Peyer's patch (tissue), 4 donors: ENCODE data around the gene NPHP1. TPM values are rescaled to one million over a fixed set of nuclear protein-coding genes. Genes with fewer than 3 reads are reported as not detected.

Experiments
- DNase-seq, 3 donors: peaks; one replicate each; pipeline ENCODE4 v3.0.0-alpha.2; 2017 to 2019
- H3K27ac ChIP-seq, 4 donors: fragments of 200-600 bp; sonication (generic); one replicate each; pipeline ENCODE4 v1.5.1; 2016 to 2019
- H3K27me3 ChIP-seq, 2 donors: fragments of 200-600 bp; sonication (generic); one replicate each; pipeline ENCODE4 v1.5.1; 2019
- H3K36me3 ChIP-seq, 3 donors: fragments of 200-600 bp; sonication (generic); one replicate each; pipeline ENCODE4 v1.5.1; 2016 to 2019
- H3K4me1 ChIP-seq, 4 donors: fragments of 200-600 bp; sonication (generic); one replicate each; pipeline ENCODE4 v1.5.1; 2016 to 2019
- H3K4me3 ChIP-seq, 4 donors: fragments of 200-600 bp; sonication (generic); 1 replicate in 3 of 4; 2 replicates in 1 of 4; pipeline ENCODE4 v1.5.1; 2016 to 2019; ENCODE audit warnings: mild to moderate bottlenecking in 1 of 4
- H3K9me3 ChIP-seq, 4 donors: fragments of 200-600 bp; sonication (generic); one replicate each; pipeline ENCODE4 v1.5.1; 2016 to 2019; ENCODE audit warnings: mild to moderate bottlenecking in 1 of 4
- POLR2A ChIP-seq, 2 donors: fragments of 450-650 bp; IDR thresholded peaks; one replicate each; pipeline ENCODE4 v1.5.1; 2017; ENCODE audit warnings: antibody characterized with exemption in 2 of 2, mild to moderate bottlenecking in 2 of 2, moderate library complexity in 2 of 2
- total RNA-seq, 4 donors: library from RNA; depleted of rRNA; stranded (reverse); fragments of >200 nt; gene quantifications; one replicate each; pipeline ENCODE4 v1.1.0, GENCODE V29; 2016
- TF ChIP-seq, protein P1 (sequence below), 6 experiments: fragments of 450-650 bp in 4 of 6; fragments of 200-600 bp in 2 of 6; sonication (generic) in 1 of 6; IDR thresholded peaks; one replicate each; pipeline ENCODE4 v1.5.1; 2017 to 2019; ENCODE audit warnings: antibody characterized with exemption in 6 of 6, mild to moderate bottlenecking in 3 of 6, moderate library complexity in 1 of 6

NPHP1 gene
- total RNA-seq, 4 donors from 2014 or later, result 0.94 to 20.6 TPM; not detected in 2

- TF ChIP-seq, protein P1, sequence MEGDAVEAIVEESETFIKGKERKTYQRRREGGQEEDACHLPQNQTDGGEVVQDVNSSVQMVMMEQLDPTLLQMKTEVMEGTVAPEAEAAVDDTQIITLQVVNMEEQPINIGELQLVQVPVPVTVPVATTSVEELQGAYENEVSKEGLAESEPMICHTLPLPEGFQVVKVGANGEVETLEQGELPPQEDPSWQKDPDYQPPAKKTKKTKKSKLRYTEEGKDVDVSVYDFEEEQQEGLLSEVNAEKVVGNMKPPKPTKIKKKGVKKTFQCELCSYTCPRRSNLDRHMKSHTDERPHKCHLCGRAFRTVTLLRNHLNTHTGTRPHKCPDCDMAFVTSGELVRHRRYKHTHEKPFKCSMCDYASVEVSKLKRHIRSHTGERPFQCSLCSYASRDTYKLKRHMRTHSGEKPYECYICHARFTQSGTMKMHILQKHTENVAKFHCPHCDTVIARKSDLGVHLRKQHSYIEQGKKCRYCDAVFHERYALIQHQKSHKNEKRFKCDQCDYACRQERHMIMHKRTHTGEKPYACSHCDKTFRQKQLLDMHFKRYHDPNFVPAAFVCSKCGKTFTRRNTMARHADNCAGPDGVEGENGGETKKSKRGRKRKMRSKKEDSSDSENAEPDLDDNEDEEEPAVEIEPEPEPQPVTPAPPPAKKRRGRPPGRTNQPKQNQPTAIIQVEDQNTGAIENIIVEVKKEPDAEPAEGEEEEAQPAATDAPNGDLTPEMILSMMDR (IDR thresholded peaks at IDR 0.05), result no peak
- no peak for TF ChIP-seq POLR2A (IDR thresholded peaks at IDR 0.05)
- no peak for DNase-seq
- Histone ChIP-seq H3K9me3 (no peaks in the 10 kb centered on the region), H3K27ac (no peak overlapping the region), H3K36me3 (no peaks in the 10 kb centered on the region), H3K4me1 (no peaks in the 10 kb centered on the region), H3K27me3 (no peaks in the 10 kb centered on the region), H3K4me3 (no peak overlapping the region)
Observed at GRCh38 chr2:110143982-110144381, 60.8 kb downstream of the NPHP1 start.

DNA sequence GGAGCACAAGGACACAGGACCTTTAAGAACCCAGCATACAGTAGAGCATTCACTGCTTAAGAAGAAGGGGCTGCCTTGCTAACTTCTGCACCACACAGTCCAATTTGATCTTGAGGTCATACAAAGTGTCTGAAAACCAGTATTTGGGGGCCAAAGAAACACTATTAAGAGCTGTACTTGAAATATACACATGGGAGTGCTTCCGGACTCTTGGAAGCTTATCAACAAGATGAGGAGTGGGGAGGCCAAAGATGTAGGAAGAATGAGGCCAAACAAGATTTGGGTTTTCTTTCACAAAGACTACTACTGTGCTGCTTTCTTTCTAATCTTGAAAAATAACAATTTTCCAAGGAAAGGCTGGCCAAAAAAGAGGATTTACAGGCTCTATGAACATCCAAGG lies 64.4 kb downstream of the NPHP1 start:
- Histone ChIP-seq H3K4me1 (no peaks in the 10 kb centered on the region), H3K27me3 (no peaks in the 10 kb centered on the region), H3K4me3 (no peak overlapping the region), H3K27ac (no peak overlapping the region), H3K36me3 (no peaks in the 10 kb centered on the region), H3K9me3 (no peaks in the 10 kb centered on the region)
- no peak for TF ChIP-seq POLR2A (IDR thresholded peaks at IDR 0.05)
- TF ChIP-seq, protein P1 (IDR thresholded peaks at IDR 0.05), result no peak
- DNase-seq, result no peak

DNA sequence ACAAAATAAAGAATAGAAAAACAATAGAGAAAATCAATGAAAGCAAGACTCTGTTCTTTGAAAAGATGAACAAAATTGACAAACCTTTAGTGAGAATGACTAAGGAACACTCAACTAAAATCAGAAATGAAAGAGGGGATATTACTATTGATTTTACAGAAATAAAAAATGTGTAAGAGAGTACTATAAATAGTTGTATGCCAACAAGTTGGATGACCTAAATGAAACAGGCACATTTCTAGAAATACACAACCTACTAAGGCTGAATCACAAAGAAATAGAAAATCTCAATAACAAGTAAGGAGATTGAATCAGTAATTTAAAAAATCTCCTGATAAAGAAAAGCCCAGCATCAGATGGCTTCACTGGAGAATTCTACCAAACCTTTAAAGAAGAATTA lies 70.8 kb downstream of the NPHP1 start:
- no peaks in the 10 kb centered on the region for H3K36me3 ChIP-seq
- H3K4me3 ChIP-seq, result no peak overlapping the region
- no peaks in the 10 kb centered on the region for H3K9me3 ChIP-seq
- H3K27me3 ChIP-seq, result no peaks in the 10 kb centered on the region
- TF ChIP-seq POLR2A (IDR thresholded peaks at IDR 0.05), result no peak
- TF ChIP-seq, protein P1 (IDR thresholded peaks at IDR 0.05), result no peak
- no peak for DNase-seq
- no peaks in the 10 kb centered on the region for H3K4me1 ChIP-seq
- no peak overlapping the region for H3K27ac ChIP-seq

DNA sequence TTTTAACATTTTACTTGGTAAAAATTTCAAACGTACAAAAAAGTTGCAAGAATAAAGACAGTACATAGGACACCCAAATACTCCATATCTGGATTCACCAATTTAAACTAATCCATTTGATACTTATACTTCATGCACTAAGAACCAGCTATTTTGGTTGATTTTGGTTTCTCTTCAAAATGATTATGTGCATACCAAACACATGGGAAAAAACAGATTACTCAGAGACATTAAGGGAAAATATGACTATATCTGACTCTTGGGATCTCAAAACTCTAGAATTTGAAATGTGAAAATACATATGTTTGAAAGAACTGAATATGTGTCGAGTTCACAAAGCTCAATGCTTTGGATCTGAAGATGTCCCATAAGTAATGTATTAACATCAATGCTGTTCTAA lies 73.6 kb downstream of the NPHP1 start:
- no peak for DNase-seq
- Histone ChIP-seq H3K4me3 (no peak overlapping the region), H3K27me3 (no peaks in the 10 kb centered on the region), H3K36me3 (no peaks in the 10 kb centered on the region), H3K9me3 (no peaks in the 10 kb centered on the region), H3K4me1 (no peaks in the 10 kb centered on the region), H3K27ac (no peak overlapping the region)
- no peak for TF ChIP-seq POLR2A (IDR thresholded peaks at IDR 0.05)
- TF ChIP-seq, protein P1 (IDR thresholded peaks at IDR 0.05), result no peak

DNA sequence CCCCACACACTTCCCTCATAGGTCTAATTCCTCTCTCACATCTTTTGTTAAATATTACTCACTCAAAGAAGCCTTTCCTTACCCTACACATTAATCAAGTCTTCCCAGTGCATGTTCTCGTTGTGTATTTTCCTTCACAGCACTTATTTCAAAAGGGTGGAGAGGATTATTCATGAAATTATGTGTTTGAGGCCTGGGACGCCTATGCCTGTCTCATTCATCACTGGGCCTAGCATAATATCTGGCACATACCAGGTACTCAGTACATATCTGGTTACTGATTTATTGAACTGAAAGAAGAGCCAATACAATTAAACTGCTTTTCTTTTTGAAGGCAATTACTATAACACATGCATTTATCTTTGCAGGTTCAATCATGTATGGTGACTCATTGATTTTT lies 74.1 kb downstream of the NPHP1 start:
- Histone ChIP-seq H3K4me3 (no peak overlapping the region), H3K4me1 (no peaks in the 10 kb centered on the region), H3K9me3 (no peaks in the 10 kb centered on the region), H3K27ac (no peak overlapping the region), H3K36me3 (no peaks in the 10 kb centered on the region), H3K27me3 (no peaks in the 10 kb centered on the region)
- DNase-seq, result no peak
- TF ChIP-seq POLR2A (IDR thresholded peaks at IDR 0.05), result no peak
- TF ChIP-seq, protein P1 (IDR thresholded peaks at IDR 0.05), result no peak

- no peak for DNase-seq
- H3K36me3 ChIP-seq, result no peaks in the 10 kb centered on the region
- no peak for TF ChIP-seq POLR2A (IDR thresholded peaks at IDR 0.05)
- TF ChIP-seq, protein P1 (IDR thresholded peaks at IDR 0.05), result no peak
- H3K4me3 ChIP-seq, result no peak overlapping the region
- no peaks in the 10 kb centered on the region for H3K27me3 ChIP-seq
- no peaks in the 10 kb centered on the region for H3K9me3 ChIP-seq
- H3K4me1 ChIP-seq, result no peaks in the 10 kb centered on the region
- H3K27ac ChIP-seq, result no peak overlapping the region
Observed at GRCh38 chr2:110126906-110127305, 77.9 kb downstream of the NPHP1 start.
